Neural progenitor cell (in vitro differentiated cells): ENCODE data around the gene HDAC2. TPM values are rescaled to one million over a fixed set of nuclear protein-coding genes. Genes with fewer than 3 reads are reported as not detected.

Experiments used
- DNase-seq: peaks from one replicate; pipeline ENCODE4 v3.0.0-alpha.2; 2016; ENCODE audit warnings: low spot score
- H2AFZ ChIP-seq: fragments of 200-600 bp; sonication (generic); replicated peaks from 2 replicates; pipeline ENCODE4 v1.6.1; 2016; ENCODE audit warnings: antibody characterized with exemption
- H3F3A ChIP-seq: fragments of 200-600 bp; sonication (generic); 2 replicates; pipeline ENCODE4 v1.6.1; 2016; ENCODE audit warnings: antibody characterized with exemption, low read depth
- H3K27ac ChIP-seq: fragments of 200-600 bp; sonication (generic); 2 replicates; pipeline ENCODE4 v1.5.1; 2016; ENCODE audit warnings: mild to moderate bottlenecking
- H3K27me3 ChIP-seq: fragments of 200-600 bp; sonication (generic); 2 replicates; pipeline ENCODE4 v1.6.1; 2016; ENCODE audit warnings: mild to moderate bottlenecking, moderate library complexity
- H3K36me3 ChIP-seq: fragments of 200-600 bp; sonication (generic); 2 replicates; pipeline ENCODE4 v1.5.1; 2016
- H3K4me1 ChIP-seq: fragments of 200-600 bp; sonication (generic); 2 replicates; pipeline ENCODE4 v1.6.1; 2016; ENCODE audit warnings: mixed run types
- H3K4me2 ChIP-seq: fragments of 200-600 bp; sonication (generic); 2 replicates; pipeline ENCODE4 v1.6.1; 2016
- H3K4me3 ChIP-seq: fragments of 200-600 bp; sonication (generic); 2 replicates; pipeline ENCODE4 v1.5.1; 2016
- H3K79me2 ChIP-seq: fragments of 200-600 bp; sonication (generic); 2 replicates; pipeline ENCODE4 v1.6.1; 2016; ENCODE audit warnings: low read depth
- H3K9ac ChIP-seq: fragments of 200-600 bp; sonication (generic); 2 replicates; pipeline ENCODE4 v1.6.1; 2016
- H3K9me3 ChIP-seq: fragments of 200-600 bp; sonication (generic); 2 replicates; pipeline ENCODE4 v1.5.1; 2016; ENCODE audit warnings: low read depth
- H4K20me1 ChIP-seq: fragments of 200-600 bp; sonication (generic); 2 replicates; pipeline ENCODE4 v1.6.1; 2016; ENCODE audit warnings: low read depth
- H3K27ac Mint-ChIP-seq: 3 replicates; pipeline ENCODE4 v1.8.0; 2021; ENCODE audit warnings: mixed read lengths
- H3K27me3 Mint-ChIP-seq: 2 replicates; pipeline ENCODE4 v1.8.0; 2022; ENCODE audit warnings: low read depth, mild to moderate bottlenecking, inconsistent platforms, moderate library complexity, mixed read lengths; ENCODE audit not compliant: insufficient read depth
- H3K36me3 Mint-ChIP-seq: 3 replicates; pipeline ENCODE4 v1.8.0; 2021; ENCODE audit warnings: mixed read lengths
- H3K4me1 Mint-ChIP-seq: 3 replicates; pipeline ENCODE4 v1.8.0; 2021; ENCODE audit warnings: mixed read lengths
- H3K4me3 Mint-ChIP-seq: 3 replicates; pipeline ENCODE4 v1.8.0; 2021; ENCODE audit warnings: mild to moderate bottlenecking, moderate library complexity, mixed read lengths
- H3K9me3 Mint-ChIP-seq: 3 replicates; pipeline ENCODE4 v1.8.0; 2020; ENCODE audit warnings: mixed read lengths
- CTCF ChIP-seq: fragments of 200-600 bp; sonication (generic); IDR thresholded peaks from 2 replicates; pipeline ENCODE4 v1.5.1; 2017; ENCODE audit warnings: antibody characterized with exemption, mild to moderate bottlenecking
- EZH2 ChIP-seq: fragments of 200-600 bp; sonication (generic); IDR thresholded peaks from 2 replicates; pipeline ENCODE4 v1.6.1; 2017; ENCODE audit warnings: antibody characterized with exemption, mild to moderate bottlenecking, moderate library complexity
- EZH2phosphoT487 ChIP-seq: fragments of 200-600 bp; sonication (generic); IDR thresholded peaks from 2 replicates; pipeline ENCODE4 v1.6.1; 2017; ENCODE audit warnings: antibody characterized with exemption
- total RNA-seq: library from RNA; depleted of rRNA; stranded (reverse); fragments of >200 nt; gene quantifications from 2 replicates; pipeline ENCODE4 v1.2.3, GENCODE V29; 2015; ENCODE audit warnings: low replicate concordance

The HDAC2 gene
- total RNA-seq, 1 donor from 2014 or later, result 429 TPM

- Histone ChIP-seq H3K4me2 (no peak overlapping the region), H3K79me2 (no peaks in the 10 kb centered on the region), H3K4me3 (no peak overlapping the region), H3F3A (no peaks in the 10 kb centered on the region), H3K9ac (no peak overlapping the region), H3K27ac (no peak overlapping the region), H3K9me3 (no peaks in the 10 kb centered on the region), H2AFZ (peak overlapping the region; percentile 30), H3K27me3 (no peaks in the 10 kb centered on the region), H4K20me1 (no peaks in the 10 kb centered on the region), H3K4me1 (no peaks in the 10 kb centered on the region), H3K36me3 (no peaks in the 10 kb centered on the region)
- DNase-seq, result no peak
- Mint-ChIP-seq H3K27me3 (peaks cover 6% of the 10 kb centered on the region), H3K4me3 (no peak overlapping the region), H3K36me3 (peaks cover 4% of the 10 kb centered on the region), H3K4me1 (no peaks in the 10 kb centered on the region), H3K9me3 (peaks cover 20% of the 10 kb centered on the region), H3K27ac (no peak overlapping the region)
- TF ChIP-seq EZH2phosphoT487, result no peak
- no peak for TF ChIP-seq CTCF
- TF ChIP-seq EZH2, result no peak
These were observed 77.5 kb downstream of the HDAC2 start for GRCh38 chr6:113893451-113893850.

- Histone ChIP-seq H3K4me3 (no peak overlapping the region), H3F3A (no peaks in the 10 kb centered on the region), H3K36me3 (no peaks in the 10 kb centered on the region), H3K79me2 (no peaks in the 10 kb centered on the region), H3K4me2 (no peak overlapping the region), H4K20me1 (no peaks in the 10 kb centered on the region), H3K27me3 (no peaks in the 10 kb centered on the region), H3K9ac (no peak overlapping the region), H3K27ac (no peak overlapping the region), H3K9me3 (no peaks in the 10 kb centered on the region), H2AFZ (no peak overlapping the region), H3K4me1 (no peaks in the 10 kb centered on the region)
- H3K27me3 Mint-ChIP-seq, result peaks cover 5% of the 10 kb centered on the region
- H3K27ac Mint-ChIP-seq, result no peak overlapping the region
- no peak for TF ChIP-seq CTCF
- TF ChIP-seq EZH2, result no peak
- TF ChIP-seq EZH2phosphoT487, result no peak
- no peak overlapping the region for H3K4me3 Mint-ChIP-seq
- no peaks in the 10 kb centered on the region for H3K4me1 Mint-ChIP-seq
- peaks cover 4% of the 10 kb centered on the region for H3K36me3 Mint-ChIP-seq
- no peak for DNase-seq
- H3K9me3 Mint-ChIP-seq, result peaks cover 13% of the 10 kb centered on the region
These were observed 81.9 kb downstream of the HDAC2 start for GRCh38 chr6:113888956-113889630.

- H3K4me3 ChIP-seq, result no peak overlapping the region
- no peaks in the 10 kb centered on the region for H3K4me1 ChIP-seq
- TF ChIP-seq EZH2, result no peak
- TF ChIP-seq EZH2phosphoT487, result no peak
- TF ChIP-seq CTCF, result no peak
- H3K27ac ChIP-seq, result no peak overlapping the region
- no peak overlapping the region for H3K9ac ChIP-seq
- no peaks in the 10 kb centered on the region for H4K20me1 ChIP-seq
- H3K9me3 ChIP-seq, result no peaks in the 10 kb centered on the region
- Mint-ChIP-seq H3K27ac (no peak overlapping the region), H3K4me1 (no peaks in the 10 kb centered on the region), H3K27me3 (peaks cover 5% of the 10 kb centered on the region), H3K36me3 (peaks cover 4% of the 10 kb centered on the region), H3K9me3 (peaks cover 12% of the 10 kb centered on the region), H3K4me3 (no peak overlapping the region)
- H3K27me3 ChIP-seq, result no peaks in the 10 kb centered on the region
- no peak for DNase-seq
- H3K79me2 ChIP-seq, result no peaks in the 10 kb centered on the region
- H3K4me2 ChIP-seq, result no peak overlapping the region
- H3K36me3 ChIP-seq, result no peaks in the 10 kb centered on the region
- H2AFZ ChIP-seq, result no peak overlapping the region
- no peaks in the 10 kb centered on the region for H3F3A ChIP-seq
These were observed 82.5 kb downstream of the HDAC2 start for GRCh38 chr6:113888493-113888892.
